Occipital lobe (tissue), 2 donors: ENCODE measurements around the gene RINL. TPM values are rescaled to one million over a fixed set of nuclear protein-coding genes. Genes with fewer than 3 reads are reported as not detected.
A peak's percentile ranks its signal among the peaks of the same experiment; 100 is the strongest.
"Not testable (repeated sequence)": the region's sequence is repeated elsewhere in the genome, so short reads cannot be mapped to it uniquely, and the experiment has no call there.

Experiments
- DNase-seq: peaks from one replicate; lab custom pipeline; 2025; lab: John Stamatoyannopoulos, UW
- total RNA-seq: library from RNA; depleted of rRNA; stranded (reverse); fragments of >200 nt; gene quantifications from one replicate; pipeline ENCODE4 v1.2.3, GENCODE V29; 2014

The RINL gene
- total RNA-seq, 1 donor from 2014 or later, result 2.5 TPM

- DNase-seq, result no peak
These were observed 41.7 kb downstream of the RINL start for GRCh38 chr19:38836159-38836982.

- DNase-seq, result no peak
These were observed 43.5 kb downstream of the RINL start for GRCh38 chr19:38834590-38834989.

GRCh38 chr19:38834104-38834490, 44.0 kb downstream of the RINL start:
- DNase-seq, result no peak

GRCh38 chr19:38833092-38833425, 45.0 kb downstream of the RINL start:
- no peak for DNase-seq

- DNase-seq, result peak; percentile 26
These were observed 46.9 kb downstream of the RINL start for GRCh38 chr19:38831142-38831605.

GRCh38 chr19:38830039-38830733, 47.9 kb downstream of the RINL start:
- no peak for DNase-seq

- not testable (repeated sequence) for DNase-seq
These were observed 48.9 kb downstream of the RINL start for GRCh38 chr19:38829203-38829602.

- DNase-seq, result no peak
These were observed 51.1 kb downstream of the RINL start for GRCh38 chr19:38826856-38827551.

GRCh38 chr19:38825936-38826335, 52.1 kb downstream of the RINL start:
- not testable (repeated sequence) for DNase-seq

GRCh38 chr19:38821230-38821825, 56.7 kb downstream of the RINL start:
- DNase-seq, result not testable (repeated sequence)

GRCh38 chr19:38819231-38819920, 58.7 kb downstream of the RINL start:
- DNase-seq, result no peak

Other genes starting within 250 kb of the RINL start
- gene ACTN4, start 230.6 kb downstream of the RINL start, total RNA-seq, result 53.2 TPM
- not detected for gene CAPN12, start 133.8 kb downstream of the RINL start, total RNA-seq
- gene LGALS7, start 104.8 kb downstream of the RINL start, total RNA-seq, result 1.1 TPM
- not detected for gene LGALS7B, start 89.1 kb downstream of the RINL start, total RNA-seq
- gene LGALS4, start 65.3 kb downstream of the RINL start, total RNA-seq, result 1.4 TPM
- 12.9 TPM for gene ECH1, start 46.5 kb downstream of the RINL start, total RNA-seq
- gene HNRNPL, start 28.3 kb downstream of the RINL start, total RNA-seq, result 350 TPM
- gene SIRT2, start 21.3 kb upstream of the RINL start, total RNA-seq, result 57.2 TPM
- 4.1 TPM for gene NFKBIB, start 21.7 kb upstream of the RINL start, total RNA-seq
- gene CCER2, start 33.9 kb upstream of the RINL start, total RNA-seq, result 1.1 TPM
- 5.0 TPM for gene SARS2, start 52.5 kb upstream of the RINL start, total RNA-seq
- gene MRPS12, start 52.7 kb upstream of the RINL start, total RNA-seq, result 13.1 TPM
- gene FBXO17, start 97.5 kb upstream of the RINL start, total RNA-seq, result 3.6 TPM
- 5.6 TPM for gene FBXO27, start 154.3 kb upstream of the RINL start, total RNA-seq
- not detected for gene ACP7, start 206.1 kb upstream of the RINL start, total RNA-seq
- gene PAK4, start 247.5 kb upstream of the RINL start, total RNA-seq, result 1.9 TPM